HT1080 (cell line): ENCODE results near the gene MRPL24. TPM values are rescaled to one million over a fixed set of nuclear protein-coding genes. Genes with fewer than 3 reads are reported as not detected.

ENCODE experiments used
- DNase-seq: peaks from one replicate; pipeline ENCODE4 v3.0.0-alpha.2; 2015; ENCODE audit warnings: low read depth
- total RNA-seq: library from RNA; depleted of rRNA; stranded (reverse); fragments of >200 nt; shearing (Covaris generic); gene quantifications from 2 replicates; pipeline ENCODE4 v1.2.3, GENCODE V29; 2014

Gene MRPL24
- total RNA-seq, 1 experiment from 2014 or later = 163 TPM

DNA sequence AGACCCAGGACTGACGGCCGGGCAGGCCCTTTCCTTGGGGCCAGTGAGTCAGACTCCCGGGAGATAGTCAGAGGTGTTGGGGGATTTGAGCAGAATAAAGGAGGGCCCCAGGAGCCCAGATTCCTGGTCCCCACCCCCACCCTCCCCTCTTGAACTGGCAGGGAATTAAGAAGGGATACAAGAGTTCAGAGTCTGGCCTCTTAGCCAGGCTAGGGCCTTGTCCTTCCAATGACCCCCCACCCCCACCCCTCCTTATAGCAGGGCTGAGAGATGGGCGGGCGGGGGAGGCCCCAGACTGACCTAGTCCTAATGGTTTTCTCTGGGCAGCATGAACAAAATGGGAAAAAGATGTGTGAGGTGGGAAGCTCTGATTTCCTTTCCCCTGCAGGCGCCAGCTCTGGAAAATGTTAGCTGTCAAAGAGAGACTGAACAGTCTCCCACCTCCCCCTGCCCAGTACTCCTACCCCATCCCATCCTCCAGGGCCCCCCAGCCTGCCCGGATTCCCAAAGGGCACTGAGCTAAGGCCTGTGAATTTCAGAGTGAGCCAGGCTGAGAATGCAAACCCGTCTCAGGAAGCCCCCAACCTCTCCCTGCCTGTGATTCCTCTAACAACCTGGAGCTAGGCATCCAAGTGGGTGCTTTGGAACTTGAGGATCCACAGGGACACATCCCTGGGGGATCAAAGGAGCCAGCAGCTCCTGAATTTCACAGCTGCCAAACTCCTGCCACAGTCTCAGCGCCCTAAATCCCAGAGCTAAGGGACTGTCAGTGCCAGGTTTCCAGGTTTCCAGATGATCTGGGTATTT, 29.7 kb downstream of the MRPL24 start:
- DNase-seq = no peak

DNA sequence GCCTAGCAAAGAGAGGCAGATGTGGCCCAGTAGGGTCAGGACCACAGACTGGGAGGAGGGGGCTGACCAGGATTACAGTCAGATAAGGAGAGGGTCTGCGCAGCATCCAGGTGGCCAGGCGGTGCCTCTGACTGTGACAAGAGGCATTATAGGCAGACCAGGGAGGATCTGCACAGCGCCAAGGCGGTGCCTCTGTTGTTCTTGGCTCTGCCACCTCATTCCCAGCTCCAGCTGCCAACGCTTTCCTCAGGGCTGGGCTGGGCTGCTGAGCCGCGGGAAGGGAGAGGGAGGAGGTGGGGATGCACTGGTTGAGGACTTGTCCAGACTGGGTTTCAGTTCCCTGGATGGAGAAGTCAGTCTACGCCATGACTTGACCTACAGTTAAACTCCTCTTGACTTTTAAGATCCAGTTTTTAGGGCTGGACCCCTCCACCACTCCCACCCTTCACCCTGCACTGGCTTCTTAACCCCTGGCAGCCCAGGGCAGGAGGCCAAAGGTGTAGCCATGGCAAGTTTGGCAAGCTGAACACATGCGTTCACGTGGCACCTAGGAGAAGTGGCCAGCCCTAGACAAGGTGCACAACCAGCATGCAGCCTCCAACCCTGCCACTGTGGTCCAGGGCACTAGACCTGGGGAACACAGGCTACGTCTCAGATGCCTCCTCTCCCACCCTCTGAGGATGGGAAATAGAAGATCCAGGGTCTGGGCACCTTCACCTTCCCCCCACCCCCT, 31.0 kb downstream of the MRPL24 start:
- DNase-seq = peak; percentile 76

DNA sequence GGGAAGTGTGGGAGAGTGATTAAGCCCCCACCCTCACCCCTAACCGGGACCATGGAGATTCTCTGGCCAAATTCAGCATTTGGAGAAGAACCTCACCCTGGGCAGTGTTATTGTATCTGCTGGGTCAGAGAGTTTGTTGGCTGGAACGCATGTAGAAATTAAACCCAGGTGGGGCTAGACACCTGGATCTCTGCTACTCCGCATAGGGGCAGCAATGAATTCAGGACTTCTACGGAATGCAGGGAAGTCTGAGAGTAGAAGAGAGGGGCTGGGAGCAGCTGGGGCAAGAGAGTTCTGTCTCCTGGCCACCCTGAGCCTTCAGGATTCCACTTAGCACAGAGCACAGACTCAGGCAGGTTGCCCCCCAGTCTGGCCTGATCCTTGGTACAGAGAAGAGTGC, 31.9 kb downstream of the MRPL24 start:
- DNase-seq = no peak

DNA sequence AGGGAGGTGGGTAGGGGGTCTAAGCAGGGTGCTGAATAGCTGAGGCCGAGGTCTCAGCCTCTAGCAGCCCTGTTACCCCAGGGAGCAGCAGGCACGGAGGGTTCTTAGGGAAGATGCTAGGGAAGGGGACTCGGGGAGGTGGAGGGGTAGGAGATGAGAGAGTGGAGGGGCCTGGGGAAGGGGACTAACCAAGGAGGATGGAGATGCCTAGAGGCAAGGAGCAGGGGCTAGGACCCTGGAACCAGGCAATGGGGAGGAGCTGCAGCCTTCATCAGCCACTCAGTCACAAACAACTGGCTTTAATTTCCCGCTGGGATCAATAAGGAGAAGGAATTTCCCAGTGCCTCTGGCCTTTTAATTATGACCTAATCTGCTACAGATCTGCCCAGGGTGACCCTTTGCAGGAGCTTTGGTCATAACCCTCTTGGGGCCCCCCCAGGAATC, 32.6 kb downstream of the MRPL24 start:
- no peak for DNase-seq

DNA sequence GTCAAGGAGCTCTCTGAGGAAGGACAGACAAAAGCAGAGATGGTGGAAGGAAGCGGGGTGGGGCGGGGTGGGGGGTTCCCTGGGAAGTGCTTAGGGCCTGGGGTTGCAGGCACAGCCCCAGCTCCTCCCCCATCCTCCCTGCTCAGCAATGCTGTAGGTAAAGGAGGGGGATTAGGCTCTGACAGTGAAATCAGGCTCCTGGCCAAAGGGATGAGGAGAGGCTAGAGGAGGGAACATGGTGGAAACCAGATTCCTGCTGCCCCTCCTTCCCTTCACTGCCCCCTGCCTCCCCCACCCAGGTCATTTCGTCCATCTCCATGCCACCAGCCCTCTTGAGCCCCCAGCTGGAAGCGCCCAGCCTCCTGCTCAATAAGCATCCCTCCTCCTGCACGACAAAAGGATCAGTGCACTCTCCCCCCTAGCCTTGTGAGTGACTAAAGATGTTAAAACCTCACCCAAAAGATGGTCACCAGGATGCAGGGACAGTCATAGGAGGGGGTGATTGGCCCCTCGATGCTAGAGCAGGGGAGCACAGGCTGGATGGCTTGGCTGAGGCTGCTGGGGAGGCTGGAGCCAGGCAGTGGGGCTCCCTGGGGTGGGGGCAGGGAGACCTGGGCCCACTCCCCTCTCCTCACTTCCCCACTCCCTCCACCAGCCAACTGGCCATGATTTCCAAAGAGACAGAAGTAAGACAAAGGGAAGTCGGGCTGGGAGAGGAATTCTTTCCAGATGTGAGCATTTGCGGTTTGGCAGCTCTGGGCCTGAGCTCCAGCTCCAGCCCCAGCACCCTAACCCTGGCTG, 33.3 kb downstream of the MRPL24 start:
- no peak for DNase-seq

DNA sequence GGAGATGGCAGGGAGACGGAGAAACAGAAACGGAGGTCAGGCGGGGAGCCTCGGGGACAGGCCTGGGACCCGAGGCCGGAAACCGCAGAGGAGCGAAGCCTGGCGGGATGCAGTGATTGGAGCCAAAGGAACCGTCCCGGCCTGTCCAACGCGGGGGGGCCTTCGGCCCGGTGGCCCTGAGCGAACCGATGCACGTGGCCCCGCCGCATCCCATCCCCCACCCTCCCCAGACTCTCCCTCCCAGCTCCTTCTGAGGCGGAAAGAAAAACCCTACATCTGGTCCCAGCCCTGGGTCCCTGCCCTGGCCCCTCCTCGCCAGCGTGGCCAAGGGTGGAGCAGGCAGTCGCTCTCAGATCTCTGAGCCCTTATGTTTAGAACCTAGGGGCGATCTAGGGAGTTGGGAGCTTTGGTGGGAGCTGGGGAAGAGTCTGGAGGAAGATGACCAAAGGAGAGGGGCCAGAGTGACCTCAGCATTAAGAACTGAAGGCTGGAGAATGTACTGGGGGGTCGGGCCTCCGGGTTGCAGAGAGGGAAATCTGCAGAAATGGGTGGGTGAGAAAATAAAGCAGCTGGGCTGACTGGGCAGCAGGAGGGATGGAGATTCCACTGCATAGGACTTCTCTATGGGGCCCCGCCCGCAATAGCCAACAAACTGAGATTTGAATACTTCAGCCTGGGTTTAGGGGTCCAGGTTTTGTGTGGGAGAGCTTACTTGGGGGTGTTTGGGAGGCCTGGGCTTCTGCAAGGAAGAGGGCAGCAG, 34.1 kb downstream of the MRPL24 start:
- no peak for DNase-seq

DNA sequence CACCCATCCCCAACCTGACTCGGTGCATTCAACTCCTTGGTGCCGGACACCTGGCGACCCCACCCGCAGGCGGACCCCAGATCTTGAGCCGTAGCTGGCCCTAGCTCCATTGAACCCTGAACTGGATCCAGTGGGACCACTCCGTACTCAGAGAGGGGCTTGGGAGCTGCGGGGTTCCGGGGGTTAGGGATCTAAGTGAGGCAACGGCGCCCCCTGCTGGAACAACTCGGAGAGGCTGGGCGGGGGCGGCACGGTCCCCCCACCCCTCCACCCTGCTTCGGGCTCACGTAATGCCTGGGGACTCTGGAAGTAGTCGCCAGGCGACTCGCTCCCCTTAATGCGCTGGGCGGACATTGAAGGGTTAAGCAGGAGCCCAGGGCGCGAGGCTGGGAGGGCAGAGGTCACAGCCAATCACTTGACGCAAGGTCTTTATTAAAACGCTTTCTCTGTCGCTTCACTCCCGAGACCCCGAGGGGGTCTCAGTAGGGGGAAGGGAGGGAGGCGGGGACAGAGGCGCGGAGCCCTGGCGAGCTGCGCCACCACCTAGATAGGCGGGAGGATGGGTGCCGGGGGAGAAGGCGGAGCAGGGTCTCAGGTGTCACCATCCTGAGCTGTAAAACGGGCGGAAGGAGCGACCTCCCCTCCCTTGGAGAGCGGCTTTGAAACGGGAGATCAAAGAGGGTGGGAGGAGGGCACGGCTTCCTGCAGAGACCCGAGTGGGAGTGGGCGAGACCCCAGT, 34.8 kb downstream of the MRPL24 start:
- DNase-seq = peak; percentile 37

DNA sequence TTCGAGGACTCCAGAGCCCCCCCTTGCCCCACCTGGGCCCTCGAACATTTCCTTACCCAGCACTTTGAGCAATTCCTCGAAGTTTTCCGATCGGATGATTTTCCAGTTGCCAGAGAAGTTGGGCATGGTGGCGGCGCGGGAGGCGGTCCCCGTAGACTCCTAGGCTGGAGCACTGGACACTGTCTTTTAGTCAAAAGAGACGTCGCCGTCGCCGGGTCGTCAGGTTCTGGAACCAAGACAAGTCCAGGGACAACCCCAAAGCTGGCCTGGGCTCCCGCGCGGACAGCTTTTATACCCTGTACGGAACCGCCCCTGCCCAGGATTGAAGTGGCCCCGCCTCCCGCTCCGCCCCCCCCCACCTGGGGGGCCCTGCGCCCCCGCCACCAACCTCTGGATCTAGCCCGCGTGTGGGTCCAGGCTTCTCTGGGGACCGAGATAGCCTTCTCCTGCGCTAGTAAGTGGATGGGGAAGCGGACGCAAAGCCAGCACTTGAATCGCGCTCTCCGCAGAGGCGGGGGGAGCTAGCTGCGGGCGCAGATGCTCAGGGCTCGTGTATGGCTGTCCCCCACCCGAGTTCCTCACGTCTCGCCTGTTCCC, 35.5 kb downstream of the MRPL24 start, which contains the start of gene CRABP2:
Gene CRABP2, minus strand, starts transcription at position 263 of the 597 bp plus-strand sequence. Its CDS starts 137 bp downstream, at position 126.
- DNase-seq = no peak

DNA sequence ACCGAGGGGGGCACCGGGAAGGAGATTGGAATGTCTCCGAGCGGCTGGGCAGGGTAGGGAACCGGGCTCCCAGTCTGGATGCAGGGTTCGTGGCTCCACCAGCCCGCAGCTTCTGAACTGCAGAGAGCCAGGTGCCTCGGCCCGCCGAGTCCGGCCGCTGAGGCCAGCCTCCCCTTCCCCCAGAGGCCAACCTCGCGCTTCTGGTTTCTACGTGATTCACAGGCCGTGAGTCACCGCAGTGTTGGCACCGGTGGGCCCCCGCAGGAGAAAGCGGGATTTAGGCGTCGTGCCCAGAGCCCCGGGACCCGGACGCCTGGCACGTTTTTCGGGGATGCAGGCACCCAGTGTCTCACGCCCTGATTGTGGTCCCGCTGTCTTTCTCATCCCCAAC, 36.0 kb downstream of the MRPL24 start:
- DNase-seq = peak; percentile 79

DNA sequence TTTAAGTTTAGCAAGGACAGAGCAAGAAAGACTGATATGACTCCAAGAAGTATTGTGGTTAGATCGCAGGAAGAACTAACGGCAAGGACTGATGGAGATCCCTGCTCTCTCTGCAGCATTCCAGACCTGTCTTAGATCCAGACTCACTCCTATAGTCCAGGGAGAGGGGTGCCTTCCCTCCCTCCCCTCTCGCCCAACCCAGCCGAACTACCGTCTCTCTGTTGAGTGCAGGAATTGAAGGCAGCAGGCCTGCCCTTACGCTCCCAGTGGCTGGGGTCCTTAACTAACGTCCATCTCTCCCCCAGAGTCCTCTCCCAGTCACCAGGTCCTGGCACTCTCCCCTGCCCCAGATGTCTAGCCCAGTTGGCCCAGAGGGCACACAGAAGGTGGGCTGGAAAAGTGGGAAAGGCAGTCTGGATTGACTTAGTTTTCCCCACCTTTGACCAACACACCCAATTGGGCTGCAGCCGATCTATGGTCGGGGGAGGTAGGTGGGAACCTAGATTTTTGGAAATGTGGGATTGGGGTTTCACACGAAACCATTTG, 36.6 kb downstream of the MRPL24 start:
- DNase-seq = no peak

DNA sequence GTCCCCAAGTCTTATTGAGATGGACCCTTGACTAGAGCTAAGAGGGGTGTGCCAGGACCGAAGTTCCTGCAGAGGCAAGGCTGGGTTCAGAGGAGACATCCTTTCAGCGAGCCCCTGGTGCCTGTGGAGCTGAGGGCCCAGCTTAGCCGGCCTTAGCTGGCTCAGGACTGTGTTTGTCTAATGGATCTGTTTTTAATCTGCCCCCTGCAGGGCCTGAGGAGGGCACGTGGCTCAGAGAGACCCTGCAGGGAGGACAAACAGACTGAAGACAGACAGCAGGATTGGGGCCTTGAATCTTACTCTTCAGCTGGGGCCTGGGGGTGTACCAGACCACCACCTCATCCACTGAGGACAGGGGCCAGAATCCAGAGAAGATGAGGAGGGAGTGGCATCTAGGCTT, 37.1 kb downstream of the MRPL24 start:
- DNase-seq = no peak

DNA sequence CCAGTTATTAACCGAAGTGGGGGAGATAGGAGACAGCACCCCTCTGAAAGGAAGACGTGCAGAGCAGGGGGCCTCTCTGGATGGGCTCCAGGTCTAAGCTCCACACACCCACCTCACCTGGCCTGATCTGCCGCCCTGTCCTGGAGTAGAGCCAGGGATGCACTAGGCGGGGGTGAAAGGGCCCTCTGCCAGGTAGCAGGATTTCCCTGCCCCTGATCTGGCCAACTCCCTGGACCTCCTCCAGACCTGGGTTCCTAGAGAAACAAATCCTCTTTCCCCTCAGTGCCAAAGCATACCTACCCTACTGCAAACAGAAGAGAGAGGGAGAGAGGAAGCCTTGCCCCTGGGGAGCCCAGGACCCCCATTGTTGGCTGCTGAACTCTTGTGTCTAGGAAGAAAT, 37.6 kb downstream of the MRPL24 start:
- DNase-seq = no peak

DNA sequence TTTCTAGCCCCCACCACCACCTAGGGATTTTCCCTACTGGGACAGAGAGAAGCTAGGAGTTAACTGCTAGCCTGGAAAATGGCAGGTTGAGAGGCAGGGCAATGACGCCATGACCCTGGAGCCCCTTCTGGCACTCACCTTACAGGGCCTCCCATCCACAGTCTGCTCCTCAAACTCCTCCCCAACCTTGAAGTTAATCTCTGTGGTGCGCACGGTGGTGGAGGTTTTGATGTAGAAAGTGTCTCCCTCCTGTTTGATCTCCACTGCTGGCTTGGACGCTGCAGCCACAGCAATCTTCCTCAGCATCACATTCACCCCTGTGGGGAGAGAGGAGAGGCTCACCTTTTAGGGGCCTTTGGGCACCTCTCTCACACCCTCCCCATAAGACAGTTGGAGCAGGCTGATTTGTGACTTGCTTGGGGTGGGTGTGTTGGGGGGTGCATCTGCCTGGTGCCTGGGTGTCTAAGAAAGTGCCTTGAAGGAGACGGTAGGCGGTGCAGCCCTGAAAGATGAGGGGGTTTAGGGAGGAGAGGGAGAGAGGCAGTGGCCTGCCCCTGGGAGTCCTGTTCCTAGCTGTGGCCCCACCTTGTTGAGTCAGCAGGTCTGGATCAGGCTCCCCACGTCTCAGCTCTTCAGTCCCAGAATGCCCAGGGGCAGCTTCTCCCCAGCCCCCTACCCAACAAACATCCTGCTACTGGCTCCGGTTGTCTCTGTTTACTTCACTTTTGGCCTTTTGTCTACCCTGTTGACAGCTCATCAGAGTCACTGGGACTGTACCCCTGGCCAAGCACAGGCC, 40.0 kb downstream of the MRPL24 start:
- no peak for DNase-seq

DNA sequence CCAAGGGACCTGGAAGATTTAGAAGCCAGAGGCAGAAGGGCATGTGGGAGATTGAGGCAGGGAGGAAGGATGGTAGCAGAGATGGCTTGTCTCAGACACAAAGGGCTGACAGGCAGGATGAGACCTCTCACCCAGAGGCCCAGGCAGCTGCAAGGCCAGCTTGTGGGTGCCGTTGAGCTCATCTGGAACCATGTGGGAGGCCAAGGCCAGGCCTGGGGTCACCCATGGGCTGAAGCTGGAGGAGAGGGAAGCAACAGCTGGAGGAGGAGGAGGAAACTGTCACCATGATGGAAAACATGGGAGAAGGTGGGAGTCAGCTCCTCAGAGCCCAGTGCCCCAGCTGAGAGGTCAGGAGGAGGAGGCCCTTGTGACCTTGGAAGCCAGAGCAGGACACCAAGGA, 41.9 kb downstream of the MRPL24 start:
- DNase-seq = no peak

DNA sequence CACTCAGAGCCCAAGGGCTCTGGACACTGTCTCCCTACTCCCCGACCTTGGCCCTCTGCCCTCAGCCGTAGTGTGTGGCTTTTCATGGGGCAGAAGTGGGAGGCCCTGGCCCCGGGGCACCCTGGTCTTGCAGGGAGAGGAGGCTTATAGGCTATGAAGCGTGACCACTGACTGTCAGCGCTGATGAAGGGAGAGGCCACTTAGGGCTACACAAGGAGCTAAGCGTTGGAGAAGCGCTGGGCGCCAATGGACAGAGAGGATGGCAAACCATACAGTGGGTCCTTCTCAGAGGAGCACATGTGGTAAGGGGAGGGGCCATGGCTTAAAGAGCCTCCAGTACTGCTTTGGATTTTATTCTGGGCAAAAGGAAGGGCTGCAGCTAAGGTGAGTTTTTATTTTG, 43.4 kb downstream of the MRPL24 start:
- no peak for DNase-seq

DNA sequence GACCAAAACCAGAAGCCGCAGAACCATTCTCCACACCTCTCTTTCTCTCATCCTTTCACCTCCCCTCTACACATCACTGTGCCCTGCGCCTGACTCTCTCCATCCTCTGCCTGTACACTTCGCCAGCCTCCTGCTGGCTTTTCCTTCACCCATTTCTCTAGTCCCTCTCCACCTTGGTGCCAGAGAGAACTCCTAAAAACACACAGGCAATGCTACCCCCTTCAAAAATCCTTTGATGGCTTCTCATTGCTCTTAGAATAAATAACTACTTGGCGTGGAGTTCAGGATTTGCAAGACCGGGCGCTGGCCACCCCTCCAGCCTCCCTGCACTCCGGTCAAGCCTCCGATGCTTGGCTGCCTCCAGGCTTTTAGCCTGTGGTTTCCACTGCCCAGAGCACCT, 44.1 kb downstream of the MRPL24 start:
- DNase-seq = no peak

DNA sequence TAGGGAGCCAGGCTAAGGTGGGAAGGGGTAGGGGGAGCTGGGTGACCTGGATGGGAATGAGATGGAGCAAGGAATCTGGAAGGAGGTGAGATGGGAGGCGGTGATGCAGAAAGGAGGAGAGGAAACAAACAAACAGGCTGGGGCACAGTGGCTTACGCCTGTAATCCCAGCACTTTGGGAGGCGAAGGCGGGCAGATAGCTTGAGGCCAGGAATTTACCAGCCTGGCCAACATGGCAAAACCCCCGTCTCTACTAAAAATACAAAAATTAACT, 46.3 kb downstream of the MRPL24 start:
- DNase-seq = no peak

DNA sequence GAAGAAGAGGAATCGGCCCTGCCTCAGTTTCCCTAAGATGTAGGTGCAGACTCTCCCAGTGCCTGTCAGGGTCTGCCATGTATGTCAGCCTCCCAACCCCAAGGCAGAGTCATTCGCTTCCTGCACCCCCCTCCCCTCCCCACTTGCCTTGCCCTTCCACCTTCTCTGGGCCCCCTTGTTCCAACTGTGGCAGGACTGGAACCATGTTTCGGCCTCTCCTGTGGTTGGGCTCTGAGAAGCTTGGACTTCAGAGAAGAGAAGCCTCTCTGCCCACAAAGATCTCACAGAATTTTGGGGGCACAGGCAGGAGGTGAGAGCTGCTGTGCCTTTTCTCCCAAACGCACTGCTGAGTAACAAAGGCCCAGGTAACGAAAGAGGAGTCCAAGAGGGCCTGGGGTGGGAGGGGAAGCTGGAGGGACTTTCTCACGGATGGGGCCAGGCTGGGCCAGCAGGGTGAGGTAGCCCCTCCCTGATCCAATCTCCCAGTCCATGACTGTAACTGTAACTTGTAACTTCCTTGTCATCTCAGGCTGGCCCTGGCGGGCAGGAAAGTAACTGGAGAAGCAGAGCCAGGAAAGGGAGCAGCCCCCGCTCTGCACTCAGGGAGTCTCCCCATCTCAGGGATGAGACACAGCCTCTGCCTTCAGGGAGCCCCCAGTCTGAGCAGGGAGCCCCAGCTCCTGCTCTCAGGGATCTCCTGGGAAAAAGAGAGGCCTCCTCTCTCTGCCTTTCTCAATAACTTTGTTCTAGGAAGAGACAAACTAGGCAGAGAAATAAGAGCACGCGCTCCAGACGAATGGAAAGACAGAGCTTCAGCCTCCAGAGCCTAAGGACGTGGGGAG, 46.8 kb downstream of the MRPL24 start:
- no peak for DNase-seq
